GM12873 (cell line): ENCODE results near the gene NPEPL1.

Experiments
- CTCF ChIP-seq: IDR thresholded peaks from 2 replicates; pipeline ENCODE4 v1.5.1; 2012; ENCODE audit warnings: low read depth, mild to moderate bottlenecking, moderate library complexity, low read length, control low read depth; ENCODE audit not compliant: insufficient read depth; ENCODE audit errors: missing control alignments

The NPEPL1 gene

GRCh38 chr20:58709013-58709702 lies 16.6 kb downstream of the NPEPL1 start:
- TF ChIP-seq CTCF, result no peak

GRCh38 chr20:58709703-58710039 lies 17.1 kb downstream of the NPEPL1 start:
- no peak for TF ChIP-seq CTCF

- no peak for TF ChIP-seq CTCF
Measured at GRCh38 chr20:58710481-58711265, 18.1 kb downstream of the NPEPL1 start.

GRCh38 chr20:58711266-58712051 lies 18.9 kb downstream of the NPEPL1 start:
- TF ChIP-seq CTCF, result no peak

GRCh38 chr20:58712151-58712791 lies 19.7 kb downstream of the NPEPL1 start:
- no peak for TF ChIP-seq CTCF

GRCh38 chr20:58712806-58713731 lies 20.5 kb downstream of the NPEPL1 start:
- no peak for TF ChIP-seq CTCF
